Rectal smooth muscle tissue (tissue), 1 donor: ENCODE results near the gene AQP12B.

Source experiments
- H3K27ac ChIP-seq: one replicate; pipeline ENCODE4 v1.7.0; 2013; ENCODE audit warnings: low read depth, low read length, inconsistent platforms
- H3K27me3 ChIP-seq: one replicate; pipeline ENCODE4 v1.7.0; 2013; ENCODE audit warnings: low read length; ENCODE audit not compliant: control insufficient read depth, insufficient read depth
- H3K36me3 ChIP-seq: one replicate; pipeline ENCODE4 v1.7.0; 2013; ENCODE audit warnings: low read length; ENCODE audit not compliant: control insufficient read depth, insufficient read depth
- H3K4me1 ChIP-seq: one replicate; pipeline ENCODE4 v1.7.0; 2013; ENCODE audit warnings: low read length; ENCODE audit not compliant: control insufficient read depth, insufficient read depth
- H3K4me3 ChIP-seq: one replicate; pipeline ENCODE4 v1.7.0; 2013; ENCODE audit warnings: low read length
- H3K9ac ChIP-seq: one replicate; pipeline ENCODE4 v1.7.0; 2013; ENCODE audit warnings: low read length

Gene AQP12B

DNA sequence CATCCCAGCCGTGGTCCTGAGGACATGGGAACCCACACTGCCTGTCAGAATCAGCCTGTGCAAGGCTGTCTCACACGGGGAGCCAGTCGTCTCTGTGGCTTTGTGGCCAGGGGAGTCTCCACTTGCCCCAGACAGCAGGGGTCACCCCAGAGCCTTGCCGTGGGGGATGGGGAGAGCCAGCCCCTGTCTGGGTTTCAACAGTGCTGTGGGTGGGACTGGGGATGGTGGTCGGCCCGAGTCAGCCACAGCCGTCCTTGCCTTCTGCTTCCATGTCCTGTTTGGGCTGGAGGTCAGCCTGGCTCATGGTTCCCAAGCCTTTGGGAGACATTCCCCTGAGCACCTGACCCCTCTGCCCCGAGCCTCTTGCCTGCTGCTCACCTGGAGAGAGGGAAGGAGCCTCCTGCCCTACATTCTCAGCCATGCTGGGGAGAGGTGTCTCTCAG, 37.8 kb downstream of the AQP12B start:
- H3K27me3 ChIP-seq = peaks cover 29% of the 10 kb centered on the region
- no peak overlapping the region for H3K27ac ChIP-seq
- H3K36me3 ChIP-seq = no peaks in the 10 kb centered on the region
- no peaks in the 10 kb centered on the region for H3K4me1 ChIP-seq
- no peak overlapping the region for H3K4me3 ChIP-seq
- H3K9ac ChIP-seq = no peak overlapping the region

DNA sequence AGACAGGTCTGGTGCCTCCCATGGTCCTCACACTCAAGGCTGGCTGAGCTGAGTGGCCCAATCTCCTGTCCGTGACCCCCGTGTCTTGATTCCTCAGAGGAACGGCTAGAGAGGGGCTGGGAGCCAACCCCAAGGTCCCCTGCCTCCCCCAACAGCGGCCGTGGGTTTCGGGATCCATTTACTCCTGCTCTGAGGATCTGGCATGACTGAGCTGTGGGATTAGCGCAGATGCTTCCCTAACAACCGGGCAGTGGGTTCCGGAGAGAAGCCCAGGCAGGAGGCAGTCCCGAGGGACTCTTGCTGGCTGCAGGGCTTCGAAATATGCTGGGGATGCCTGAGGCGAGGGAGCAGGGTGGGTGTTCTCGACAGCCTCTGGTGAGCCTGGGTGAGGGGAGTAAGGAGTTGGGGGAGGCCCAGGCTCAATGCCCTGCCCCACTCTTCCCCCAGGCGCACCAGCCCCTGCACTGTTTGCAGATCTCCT, 38.5 kb downstream of the AQP12B start:
- H3K36me3 ChIP-seq = no peaks in the 10 kb centered on the region
- H3K4me3 ChIP-seq = no peak overlapping the region
- H3K9ac ChIP-seq = no peak overlapping the region
- H3K4me1 ChIP-seq = no peaks in the 10 kb centered on the region
- peaks cover 31% of the 10 kb centered on the region for H3K27me3 ChIP-seq
- H3K27ac ChIP-seq = no peak overlapping the region

DNA sequence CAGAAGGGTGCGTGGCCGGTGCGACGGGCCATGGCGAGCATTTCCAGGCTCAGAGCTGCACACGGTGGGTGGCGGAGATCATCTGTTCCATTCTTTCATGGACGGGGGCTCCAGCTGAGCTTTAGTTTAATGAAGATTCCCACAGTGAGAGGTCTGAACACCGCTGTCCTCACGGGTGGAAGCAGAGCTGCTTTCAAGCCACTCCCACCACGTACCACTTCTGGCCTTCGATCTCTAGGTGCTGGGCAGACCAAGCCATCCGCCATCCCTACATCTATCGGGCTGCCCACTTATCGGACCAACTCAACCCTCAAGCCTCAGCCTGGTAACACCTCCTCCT, 38.9 kb downstream of the AQP12B start:
- Histone ChIP-seq H3K4me3 (no peak overlapping the region), H3K27ac (no peak overlapping the region), H3K36me3 (no peaks in the 10 kb centered on the region), H3K27me3 (peaks cover 31% of the 10 kb centered on the region), H3K9ac (no peak overlapping the region), H3K4me1 (no peaks in the 10 kb centered on the region)

DNA sequence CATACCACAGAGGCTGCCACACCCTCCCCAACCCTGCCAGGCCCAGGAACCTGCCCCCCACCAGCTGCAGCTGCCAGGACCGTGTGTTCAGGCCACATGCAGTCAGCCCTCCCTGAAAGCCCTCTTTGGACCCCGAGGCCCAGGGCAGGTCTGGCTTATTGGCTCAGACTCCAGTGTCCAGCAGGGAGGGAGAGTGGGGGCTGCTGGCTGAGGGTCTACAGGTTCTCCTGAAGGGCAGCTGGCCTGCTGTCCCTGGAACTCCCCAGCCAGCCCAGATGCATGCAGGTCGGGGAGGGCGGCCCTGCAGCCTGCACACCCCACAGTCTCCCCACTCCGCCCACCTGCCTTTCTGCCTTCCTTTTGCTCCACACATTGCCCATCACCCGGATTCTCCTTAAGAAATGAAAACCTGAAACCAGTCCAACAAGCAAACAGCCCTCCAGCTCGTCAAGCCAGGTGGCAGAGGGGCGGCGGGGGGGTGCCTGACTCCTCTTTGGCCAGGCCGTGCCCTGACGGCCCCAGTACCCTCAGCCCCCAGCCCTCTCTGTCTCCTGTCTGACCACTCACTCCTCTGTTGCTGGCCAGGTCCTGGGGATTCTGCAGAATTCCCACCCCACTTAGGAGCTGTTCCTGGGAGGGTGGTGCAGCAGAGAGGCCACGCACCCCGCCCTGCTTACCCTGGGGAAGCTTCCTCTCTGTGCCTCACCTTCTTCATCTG, 39.4 kb downstream of the AQP12B start:
- Histone ChIP-seq H3K27ac (no peak overlapping the region), H3K36me3 (no peaks in the 10 kb centered on the region), H3K27me3 (peaks cover 27% of the 10 kb centered on the region), H3K4me3 (no peak overlapping the region), H3K4me1 (no peaks in the 10 kb centered on the region), H3K9ac (no peak overlapping the region)

DNA sequence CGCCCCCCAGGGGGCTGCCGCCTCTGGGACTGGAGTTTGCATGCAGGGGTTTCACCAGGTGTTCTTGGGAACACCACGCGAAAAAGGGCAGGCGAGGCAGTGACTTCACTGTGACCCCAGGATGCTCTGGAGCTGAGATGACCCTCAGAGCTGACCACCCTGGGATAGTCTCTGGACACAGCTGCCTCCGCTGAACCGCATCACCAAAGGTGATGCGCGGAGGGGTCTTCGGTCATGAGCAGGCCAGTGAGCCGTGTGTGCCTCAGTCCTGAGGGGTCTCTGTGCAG, 39.9 kb downstream of the AQP12B start:
- H3K4me3 ChIP-seq = no peak overlapping the region
- H3K27me3 ChIP-seq = peaks cover 25% of the 10 kb centered on the region
- no peak overlapping the region for H3K27ac ChIP-seq
- no peaks in the 10 kb centered on the region for H3K36me3 ChIP-seq
- no peaks in the 10 kb centered on the region for H3K4me1 ChIP-seq
- H3K9ac ChIP-seq = no peak overlapping the region

DNA sequence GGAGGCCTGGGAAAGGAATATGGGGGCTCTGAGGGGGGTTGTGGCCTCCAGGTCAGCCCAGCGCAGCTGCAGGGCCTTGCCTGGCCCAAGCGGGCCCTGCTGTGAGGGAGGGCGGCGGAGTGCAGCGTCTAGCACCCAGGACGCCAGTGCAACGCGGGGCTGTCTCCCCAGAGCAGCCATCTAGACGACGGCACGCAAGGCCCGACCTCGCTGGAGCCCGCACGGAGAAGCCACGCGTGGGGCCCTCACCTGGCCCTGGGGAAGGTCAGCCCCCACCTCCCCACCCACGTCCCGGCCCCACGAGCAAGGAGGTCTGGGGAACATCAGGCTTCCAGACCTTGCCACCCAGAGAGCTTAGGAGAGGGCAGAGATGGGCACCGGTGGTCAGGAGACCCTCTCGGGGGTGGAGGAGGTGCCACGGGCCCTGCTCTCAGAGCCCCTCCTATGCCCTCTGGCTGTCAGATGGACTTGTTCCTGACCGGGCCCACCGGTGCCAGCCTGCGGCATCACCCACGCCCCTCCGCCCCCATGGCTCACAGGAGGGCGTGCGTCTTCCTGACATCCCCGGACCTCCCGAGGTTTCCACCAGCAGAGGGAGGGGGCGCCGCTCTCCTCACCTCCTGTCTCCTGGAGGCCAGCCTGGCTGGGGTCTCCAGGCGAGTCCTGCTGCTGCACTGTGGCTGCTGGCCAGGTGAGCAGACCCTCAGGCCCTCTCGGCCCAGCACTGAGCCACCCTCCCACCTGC, 40.5 kb downstream of the AQP12B start:
- Histone ChIP-seq H3K4me1 (no peaks in the 10 kb centered on the region), H3K27me3 (peaks cover 19% of the 10 kb centered on the region), H3K36me3 (no peaks in the 10 kb centered on the region), H3K9ac (no peak overlapping the region), H3K27ac (no peak overlapping the region), H3K4me3 (no peak overlapping the region)

DNA sequence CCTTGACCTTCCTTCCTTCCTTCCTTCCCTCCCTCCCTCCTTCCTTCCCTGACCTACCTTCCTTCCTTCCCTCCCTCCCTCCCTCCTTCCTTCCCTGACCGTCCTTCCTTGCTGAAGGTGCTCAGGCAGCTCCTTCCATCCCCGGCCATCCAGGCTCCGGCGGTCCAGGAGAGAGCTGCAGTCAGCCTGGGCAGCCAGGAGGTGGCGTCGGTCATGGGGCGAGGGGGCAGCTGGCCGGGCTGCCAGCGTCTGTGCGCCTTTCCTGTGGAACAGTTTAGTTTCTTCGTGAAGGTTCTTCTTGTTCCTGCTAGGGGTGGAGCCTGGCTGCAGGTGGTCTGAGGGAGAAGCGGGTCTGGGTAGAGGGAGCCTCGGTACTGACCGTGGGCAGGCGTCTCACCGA, 41.7 kb downstream of the AQP12B start:
- H3K4me1 ChIP-seq = no peaks in the 10 kb centered on the region
- no peak overlapping the region for H3K27ac ChIP-seq
- peaks cover 17% of the 10 kb centered on the region for H3K27me3 ChIP-seq
- no peak overlapping the region for H3K9ac ChIP-seq
- no peaks in the 10 kb centered on the region for H3K36me3 ChIP-seq
- H3K4me3 ChIP-seq = no peak overlapping the region

DNA sequence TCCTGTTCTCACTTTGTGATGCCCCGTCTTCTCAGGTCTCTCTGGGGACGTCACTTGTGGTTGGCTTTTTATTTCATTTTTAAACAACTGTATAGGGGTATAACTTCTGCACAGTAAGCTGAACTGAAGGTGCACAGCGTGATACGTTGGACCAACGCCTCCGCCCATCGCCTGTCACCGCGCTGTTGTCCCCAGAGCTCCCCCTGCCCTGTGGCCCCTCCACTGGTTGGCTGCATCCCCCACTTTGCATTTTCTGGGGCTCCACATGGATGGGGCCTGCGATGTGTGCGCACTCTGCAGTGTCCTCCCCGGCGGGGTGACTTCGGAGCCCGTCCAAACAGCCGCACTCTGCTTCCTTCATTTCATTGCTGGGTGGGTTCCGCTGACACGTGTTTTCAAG, 43.1 kb downstream of the AQP12B start:
- H3K27ac ChIP-seq = no peak overlapping the region
- peaks cover 11% of the 10 kb centered on the region for H3K27me3 ChIP-seq
- no peak overlapping the region for H3K4me3 ChIP-seq
- H3K36me3 ChIP-seq = no peaks in the 10 kb centered on the region
- no peaks in the 10 kb centered on the region for H3K4me1 ChIP-seq
- no peak overlapping the region for H3K9ac ChIP-seq

DNA sequence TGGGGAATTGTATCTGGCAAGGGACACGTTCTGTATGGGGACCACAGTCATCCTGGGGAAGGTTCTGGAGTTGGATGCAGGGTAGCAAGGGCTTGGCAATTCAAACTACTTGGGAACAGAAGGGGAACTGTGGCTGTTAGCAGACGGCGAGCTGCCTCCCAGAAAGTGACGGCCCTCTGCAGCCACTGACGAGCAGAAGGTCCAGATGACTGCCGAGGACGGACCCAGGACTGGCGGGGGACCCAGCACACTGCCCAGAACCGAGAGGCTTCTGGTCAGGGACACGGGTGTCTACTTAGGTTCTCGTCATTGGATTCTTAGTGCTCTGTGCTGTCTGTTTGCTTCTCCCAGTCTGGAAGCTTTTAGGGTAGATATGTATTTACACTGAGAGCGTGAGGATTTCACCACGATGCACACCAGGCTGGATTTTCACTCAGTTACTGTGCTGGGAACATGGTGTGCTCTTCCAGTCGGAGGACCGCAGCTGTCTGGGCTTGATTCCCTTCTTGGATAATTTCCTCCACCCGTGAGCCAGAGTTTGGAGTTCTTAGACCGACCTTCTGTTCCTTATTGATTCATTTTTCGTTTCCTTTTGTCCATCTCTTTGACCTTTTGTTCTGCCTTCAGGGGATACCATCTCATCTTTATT, 44.0 kb downstream of the AQP12B start:
- Histone ChIP-seq H3K27me3 (peaks cover 4% of the 10 kb centered on the region), H3K4me3 (no peak overlapping the region), H3K27ac (no peak overlapping the region), H3K9ac (no peak overlapping the region), H3K4me1 (no peaks in the 10 kb centered on the region), H3K36me3 (no peaks in the 10 kb centered on the region)

DNA sequence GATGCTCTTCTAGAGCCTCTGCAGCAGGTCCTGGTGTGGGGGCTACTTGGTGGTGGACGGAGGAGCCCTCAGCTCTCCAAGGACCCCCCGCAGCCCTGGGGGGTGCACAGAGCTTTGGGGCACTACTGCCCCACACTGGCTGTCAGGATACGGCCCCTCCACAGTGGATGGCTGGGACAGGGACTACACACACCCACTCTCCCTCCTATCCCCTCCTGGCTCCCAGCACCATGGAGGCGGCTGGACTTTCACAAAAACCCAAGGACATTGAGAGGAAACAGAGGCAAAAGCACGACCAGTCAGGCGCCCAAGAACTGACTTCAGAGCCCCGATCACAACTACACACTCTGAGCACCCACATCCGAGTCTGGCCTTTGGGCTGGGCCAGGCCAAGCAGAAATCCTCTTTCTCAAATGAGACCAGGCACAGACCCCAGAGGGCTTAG, 44.8 kb downstream of the AQP12B start:
- Histone ChIP-seq H3K9ac (no peak overlapping the region), H3K27me3 (peaks cover 3% of the 10 kb centered on the region), H3K27ac (no peak overlapping the region), H3K4me3 (no peak overlapping the region), H3K36me3 (no peaks in the 10 kb centered on the region), H3K4me1 (no peaks in the 10 kb centered on the region)

DNA sequence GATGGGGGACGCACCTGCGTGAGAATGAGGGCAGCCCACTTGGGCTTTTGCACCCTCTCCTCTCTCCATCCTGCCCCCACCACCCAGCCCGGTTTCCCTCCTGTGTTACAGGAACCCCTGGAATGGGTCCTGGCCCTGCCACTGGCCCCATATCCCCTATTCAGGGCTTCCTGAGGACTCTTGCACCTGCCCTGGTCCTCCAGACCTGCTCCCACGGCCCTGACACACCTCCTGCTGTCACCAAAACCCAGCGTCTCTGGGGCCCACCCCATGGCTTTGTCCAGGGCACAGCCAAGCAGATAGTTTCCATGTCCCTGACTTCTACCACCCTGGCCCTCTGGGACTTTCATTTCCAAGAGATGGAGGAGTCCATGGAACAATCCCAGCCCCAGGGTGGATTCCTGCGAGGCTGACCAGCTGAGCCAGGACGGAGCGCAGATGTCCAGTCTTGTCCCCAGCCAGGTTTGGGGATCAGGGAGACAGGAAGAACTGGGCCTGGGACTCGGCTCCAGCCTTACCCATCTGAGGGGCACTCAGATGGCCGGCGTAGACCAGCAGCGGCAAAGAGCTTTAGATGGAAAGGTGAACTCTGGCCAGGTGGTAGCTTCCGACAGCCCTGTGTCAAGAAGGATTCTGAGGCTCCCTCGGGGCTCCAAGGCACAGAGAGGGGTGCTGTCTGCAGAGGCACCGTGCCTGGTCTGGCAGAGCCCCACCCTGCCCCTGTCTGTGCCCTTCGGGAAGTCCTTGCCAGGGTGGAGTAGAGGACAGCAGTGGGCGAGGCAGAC, 45.4 kb downstream of the AQP12B start:
- Histone ChIP-seq H3K9ac (no peak overlapping the region), H3K4me3 (no peak overlapping the region), H3K36me3 (no peaks in the 10 kb centered on the region), H3K4me1 (no peaks in the 10 kb centered on the region), H3K27ac (no peak overlapping the region), H3K27me3 (peaks cover 3% of the 10 kb centered on the region)

DNA sequence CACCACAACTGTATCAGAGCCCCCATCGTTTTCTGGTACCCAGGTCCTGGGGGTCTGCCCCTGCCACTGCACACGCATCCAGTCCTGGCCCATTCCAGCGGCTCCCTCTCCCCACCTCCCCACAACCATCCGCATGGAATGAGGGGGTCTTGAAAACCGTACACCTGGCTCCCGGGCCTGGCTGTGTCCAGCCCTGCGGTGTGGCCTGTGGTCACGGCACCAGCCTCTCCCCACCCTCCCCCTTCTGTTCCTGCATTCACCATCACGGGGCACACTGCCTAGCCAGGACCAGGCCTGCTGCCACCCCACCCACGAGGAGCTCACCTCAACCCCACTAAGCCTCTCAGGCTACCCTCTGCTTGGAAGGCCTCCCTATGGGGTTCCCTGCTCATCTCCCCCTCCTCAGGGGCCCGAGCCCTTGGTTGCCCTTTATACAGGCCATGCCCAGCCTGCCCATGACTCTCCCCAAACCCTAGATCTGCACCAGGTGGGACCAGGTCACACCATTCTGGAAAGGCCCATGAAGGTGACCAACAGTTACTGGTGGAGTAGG, 46.0 kb downstream of the AQP12B start:
- no peak overlapping the region for H3K4me3 ChIP-seq
- H3K27me3 ChIP-seq = peaks cover 3% of the 10 kb centered on the region
- no peaks in the 10 kb centered on the region for H3K36me3 ChIP-seq
- no peak overlapping the region for H3K27ac ChIP-seq
- no peak overlapping the region for H3K9ac ChIP-seq
- no peaks in the 10 kb centered on the region for H3K4me1 ChIP-seq
